Measurements from ENCODE around the gene PCOLCE2.
"Not testable (repeated sequence)": the region's sequence is repeated elsewhere in the genome, so short reads cannot be mapped to it uniquely, and the experiment has no call there.

The PCOLCE2 gene

GRCh38 chr3:142886021-142886420 is 2.9 kb downstream of the PCOLCE2 start:
- ATAC-seq (ENCODE audit: insufficient read depth, low read depth) (no peak), DNase-seq (no peak)
- no peak overlapping the region for H3K4me2 ChIP-seq (ENCODE audit: insufficient read depth, low read length)
- H4K20me1 ChIP-seq (ENCODE audit: insufficient read depth, low read length) = no peaks in the 10 kb centered on the region
- H3K4me1 ChIP-seq (ENCODE audit: insufficient read depth, low read length) = no peaks in the 10 kb centered on the region
- peaks cover 6% of the 10 kb centered on the region for H3K27me3 ChIP-seq (ENCODE audit: insufficient read depth, low read length, poor library complexity)
- H3K4me3 ChIP-seq (ENCODE audit: low read depth in 1 of 2, low read length in 2 of 2) = no peak overlapping the region
- no peaks in the 10 kb centered on the region for H3K9me3 ChIP-seq (ENCODE audit: insufficient read depth, low read length, severe bottlenecking)
- H3K27ac ChIP-seq (ENCODE audit: low read length) = no peak overlapping the region
- no peak overlapping the region for H3K9ac ChIP-seq (ENCODE audit: low read depth, low read length)
- no peaks in the 10 kb centered on the region for H3K36me3 ChIP-seq (ENCODE audit: insufficient read depth, low read length)
- no peak overlapping the region for H2AFZ ChIP-seq (ENCODE audit: low read depth, low read length)
- TF ChIP-seq, protein P1, sequence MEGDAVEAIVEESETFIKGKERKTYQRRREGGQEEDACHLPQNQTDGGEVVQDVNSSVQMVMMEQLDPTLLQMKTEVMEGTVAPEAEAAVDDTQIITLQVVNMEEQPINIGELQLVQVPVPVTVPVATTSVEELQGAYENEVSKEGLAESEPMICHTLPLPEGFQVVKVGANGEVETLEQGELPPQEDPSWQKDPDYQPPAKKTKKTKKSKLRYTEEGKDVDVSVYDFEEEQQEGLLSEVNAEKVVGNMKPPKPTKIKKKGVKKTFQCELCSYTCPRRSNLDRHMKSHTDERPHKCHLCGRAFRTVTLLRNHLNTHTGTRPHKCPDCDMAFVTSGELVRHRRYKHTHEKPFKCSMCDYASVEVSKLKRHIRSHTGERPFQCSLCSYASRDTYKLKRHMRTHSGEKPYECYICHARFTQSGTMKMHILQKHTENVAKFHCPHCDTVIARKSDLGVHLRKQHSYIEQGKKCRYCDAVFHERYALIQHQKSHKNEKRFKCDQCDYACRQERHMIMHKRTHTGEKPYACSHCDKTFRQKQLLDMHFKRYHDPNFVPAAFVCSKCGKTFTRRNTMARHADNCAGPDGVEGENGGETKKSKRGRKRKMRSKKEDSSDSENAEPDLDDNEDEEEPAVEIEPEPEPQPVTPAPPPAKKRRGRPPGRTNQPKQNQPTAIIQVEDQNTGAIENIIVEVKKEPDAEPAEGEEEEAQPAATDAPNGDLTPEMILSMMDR (IDR thresholded peaks at IDR 0.05; ENCODE audit: borderline replicate concordance, extremely low read depth, low read length, poor library complexity, severe bottlenecking) = no peak
- TF ChIP-seq EZH2 (IDR thresholded peaks at IDR 0.05; ENCODE audit: borderline replicate concordance, low read depth, low read length, severe bottlenecking) = no peak
- no peaks in the 10 kb centered on the region for H3K79me2 ChIP-seq (ENCODE audit: insufficient read depth, low read length)

DNA sequence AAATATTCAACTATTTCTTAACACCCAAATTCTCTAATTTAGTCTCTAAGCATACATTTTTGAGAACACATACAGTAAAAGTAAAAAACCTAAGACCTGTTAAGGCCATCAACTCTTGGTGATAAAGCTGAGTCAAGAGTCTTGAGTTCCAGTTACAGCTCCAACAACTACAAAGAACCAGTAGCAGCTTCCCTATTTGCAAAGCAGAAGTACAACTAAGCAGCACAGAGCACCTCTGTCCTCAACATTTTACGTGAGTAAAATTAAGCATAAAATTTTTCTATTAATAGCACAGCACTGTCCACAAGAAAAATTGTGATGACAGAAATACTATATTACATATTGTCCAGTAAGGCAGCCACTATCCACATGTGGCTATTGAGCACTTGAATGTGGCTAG is 4.4 kb downstream of the PCOLCE2 start:
- no peak for DNase-seq
- Histone ChIP-seq H3K9me3 (ENCODE audit: insufficient read depth, low read length, severe bottlenecking) (no peaks in the 10 kb centered on the region), H3K27me3 (ENCODE audit: insufficient read depth, low read length, poor library complexity) (peaks cover 6% of the 10 kb centered on the region), H3K4me2 (ENCODE audit: insufficient read depth, low read length) (no peak overlapping the region), H3K79me2 (ENCODE audit: insufficient read depth, low read length) (no peaks in the 10 kb centered on the region), H3K9ac (ENCODE audit: low read depth, low read length) (no peak overlapping the region), H3K36me3 (ENCODE audit: insufficient read depth, low read length) (no peaks in the 10 kb centered on the region), H4K20me1 (ENCODE audit: insufficient read depth, low read length) (no peaks in the 10 kb centered on the region), H3K4me1 (ENCODE audit: insufficient read depth, low read length) (no peaks in the 10 kb centered on the region), H2AFZ (ENCODE audit: low read depth, low read length) (no peak overlapping the region), H3K27ac (ENCODE audit: low read length) (no peak overlapping the region), H3K4me3 (ENCODE audit: low read depth in 1 of 2, low read length in 2 of 2) (no peak overlapping the region)
- TF ChIP-seq, protein P1 (IDR thresholded peaks at IDR 0.05; ENCODE audit: borderline replicate concordance, extremely low read depth, low read length, poor library complexity, severe bottlenecking) = no peak
- TF ChIP-seq EZH2 (IDR thresholded peaks at IDR 0.05; ENCODE audit: borderline replicate concordance, low read depth, low read length, severe bottlenecking) = no peak
- no peak for ATAC-seq (ENCODE audit: insufficient read depth, low read depth)

DNA sequence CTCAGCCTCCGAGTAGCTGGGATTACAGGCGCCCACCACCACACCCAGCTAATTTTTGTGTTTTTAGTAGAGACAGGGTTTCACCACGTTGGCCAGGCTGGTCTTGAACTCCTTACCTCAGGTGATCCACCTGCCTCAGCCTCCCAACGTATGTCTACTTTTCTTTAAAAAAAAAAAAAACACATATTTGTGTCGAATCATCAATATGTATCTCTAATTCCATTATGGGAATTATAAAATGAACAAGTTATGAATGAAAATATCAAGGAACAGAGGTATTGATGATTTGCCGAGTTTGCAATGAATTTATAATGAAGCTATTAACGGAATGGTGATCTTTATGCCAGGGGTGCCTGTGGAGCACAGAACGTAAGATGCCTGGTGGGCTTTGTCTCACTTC is 5.3 kb downstream of the PCOLCE2 start:
- not testable (repeated sequence) for H3K27ac ChIP-seq (ENCODE audit: low read length); H3K4me2 ChIP-seq (ENCODE audit: insufficient read depth, low read length); H3K79me2 ChIP-seq (ENCODE audit: insufficient read depth, low read length); DNase-seq; ATAC-seq (ENCODE audit: insufficient read depth, low read depth); H3K9me3 ChIP-seq (ENCODE audit: insufficient read depth, low read length, severe bottlenecking); H3K4me1 ChIP-seq (ENCODE audit: insufficient read depth, low read length); H3K9ac ChIP-seq (ENCODE audit: low read depth, low read length); H4K20me1 ChIP-seq (ENCODE audit: insufficient read depth, low read length); H2AFZ ChIP-seq (ENCODE audit: low read depth, low read length); H3K36me3 ChIP-seq (ENCODE audit: insufficient read depth, low read length); H3K27me3 ChIP-seq (ENCODE audit: insufficient read depth, low read length, poor library complexity); H3K4me3 ChIP-seq (ENCODE audit: low read depth in 1 of 2, low read length in 2 of 2)

- Histone ChIP-seq H3K9ac (ENCODE audit: low read depth, low read length) (no peak overlapping the region), H3K36me3 (ENCODE audit: insufficient read depth, low read length) (no peaks in the 10 kb centered on the region), H3K4me2 (ENCODE audit: insufficient read depth, low read length) (no peak overlapping the region), H3K79me2 (ENCODE audit: insufficient read depth, low read length) (no peaks in the 10 kb centered on the region), H2AFZ (ENCODE audit: low read depth, low read length) (no peak overlapping the region), H3K4me1 (ENCODE audit: insufficient read depth, low read length) (no peaks in the 10 kb centered on the region), H3K9me3 (ENCODE audit: insufficient read depth, low read length, severe bottlenecking) (no peaks in the 10 kb centered on the region), H3K4me3 (ENCODE audit: low read depth in 1 of 2, low read length in 2 of 2) (no peak overlapping the region), H3K27ac (ENCODE audit: low read length) (no peak overlapping the region), H3K27me3 (ENCODE audit: insufficient read depth, low read length, poor library complexity) (peaks cover 6% of the 10 kb centered on the region), H4K20me1 (ENCODE audit: insufficient read depth, low read length) (no peaks in the 10 kb centered on the region)
- TF ChIP-seq EZH2 (IDR thresholded peaks at IDR 0.05; ENCODE audit: borderline replicate concordance, low read depth, low read length, severe bottlenecking) = no peak
- TF ChIP-seq, protein P1 (IDR thresholded peaks at IDR 0.05; ENCODE audit: borderline replicate concordance, extremely low read depth, low read length, poor library complexity, severe bottlenecking) = no peak
- ATAC-seq (ENCODE audit: insufficient read depth, low read depth) (no peak), DNase-seq (no peak)
These were observed 7.2 kb downstream of the PCOLCE2 start for GRCh38 chr3:142881445-142882224.
